Lower lobe of right lung (tissue), 2 donors: ENCODE measurements around the gene NID1. TPM values are rescaled to one million over a fixed set of nuclear protein-coding genes. Genes with fewer than 3 reads are reported as not detected.
"Not testable (repeated sequence)": the region's sequence is repeated elsewhere in the genome, so short reads cannot be mapped to it uniquely, and the experiment has no call there.

ENCODE experiments used
- ATAC-seq, 2 donors: fragments of 200-7000 bp; cut with Tn5 transposase; one replicate each; pipeline ENCODE4 v1.9.1; 2020 to 2022; ENCODE audit warnings: mild to moderate bottlenecking in 2 of 2, moderate library complexity in 2 of 2
- DNase-seq: peaks from one replicate; pipeline ENCODE4 v3.0.0-alpha.2; 2020
- H3K27ac ChIP-seq: fragments of 200-600 bp; one replicate; pipeline ENCODE4 v1.8.0; 2022
- H3K27me3 ChIP-seq: fragments of 200-600 bp; one replicate; pipeline ENCODE4 v1.8.0; 2022; ENCODE audit warnings: low read depth
- H3K36me3 ChIP-seq: fragments of 200-600 bp; one replicate; pipeline ENCODE4 v1.8.0; 2022; ENCODE audit warnings: mild to moderate bottlenecking
- H3K4me1 ChIP-seq: fragments of 200-600 bp; one replicate; pipeline ENCODE4 v1.8.0; 2022
- H3K4me3 ChIP-seq: fragments of 200-600 bp; one replicate; pipeline ENCODE4 v1.8.0; 2022; ENCODE audit warnings: mild to moderate bottlenecking
- H3K9me3 ChIP-seq: fragments of 200-600 bp; one replicate; pipeline ENCODE4 v1.8.0; 2022
- intact Hi-C: fragments of 100-400 bp; cut with DNase I; formaldehyde crosslinking; loops from one replicate; pipeline ENCODE4 v1.11.0; 2022
- total RNA-seq: library from RNA; stranded (reverse); fragmentation: NEBNext Ultra II Directional; extraction: Animal tissue kit (Norgen Biotek cat#: 25700); gene quantifications from one replicate; pipeline ENCODE4 v1.2.1, GENCODE V29; 2021
- TF ChIP-seq, protein P1 (sequence below): fragments of 200-600 bp; IDR thresholded peaks from one replicate; pipeline ENCODE4 v1.8.0; 2022; ENCODE audit warnings: antibody characterized with exemption, mild to moderate bottlenecking
- donor health status: DM: no; HTN: yes; CAD: no; lungs with severe emphysema.

The NID1 gene
- total RNA-seq, 1 donor from 2014 or later = 46.6 TPM

DNA sequence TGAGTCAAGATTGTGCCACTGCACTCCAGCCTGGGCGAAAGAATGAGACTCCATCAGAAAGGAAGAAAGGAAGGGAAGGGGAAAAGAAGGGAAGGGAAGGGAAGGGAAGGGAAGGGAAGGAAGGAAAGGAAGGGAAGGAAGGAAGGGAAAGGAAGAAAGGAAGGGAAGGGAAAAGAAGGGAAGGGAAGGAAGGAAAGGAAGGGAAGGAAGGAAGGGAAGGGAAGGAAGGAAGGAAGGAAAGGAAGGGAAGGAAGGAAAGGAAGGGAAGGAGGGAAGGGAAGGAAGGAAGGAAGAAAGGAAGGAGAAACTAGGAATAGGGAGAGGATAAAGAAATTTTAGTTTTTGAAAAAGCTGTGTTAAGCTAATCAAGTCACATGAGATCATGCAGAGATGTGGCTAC is 33.4 kb upstream of the NID1 start:
- TF ChIP-seq, protein P1, sequence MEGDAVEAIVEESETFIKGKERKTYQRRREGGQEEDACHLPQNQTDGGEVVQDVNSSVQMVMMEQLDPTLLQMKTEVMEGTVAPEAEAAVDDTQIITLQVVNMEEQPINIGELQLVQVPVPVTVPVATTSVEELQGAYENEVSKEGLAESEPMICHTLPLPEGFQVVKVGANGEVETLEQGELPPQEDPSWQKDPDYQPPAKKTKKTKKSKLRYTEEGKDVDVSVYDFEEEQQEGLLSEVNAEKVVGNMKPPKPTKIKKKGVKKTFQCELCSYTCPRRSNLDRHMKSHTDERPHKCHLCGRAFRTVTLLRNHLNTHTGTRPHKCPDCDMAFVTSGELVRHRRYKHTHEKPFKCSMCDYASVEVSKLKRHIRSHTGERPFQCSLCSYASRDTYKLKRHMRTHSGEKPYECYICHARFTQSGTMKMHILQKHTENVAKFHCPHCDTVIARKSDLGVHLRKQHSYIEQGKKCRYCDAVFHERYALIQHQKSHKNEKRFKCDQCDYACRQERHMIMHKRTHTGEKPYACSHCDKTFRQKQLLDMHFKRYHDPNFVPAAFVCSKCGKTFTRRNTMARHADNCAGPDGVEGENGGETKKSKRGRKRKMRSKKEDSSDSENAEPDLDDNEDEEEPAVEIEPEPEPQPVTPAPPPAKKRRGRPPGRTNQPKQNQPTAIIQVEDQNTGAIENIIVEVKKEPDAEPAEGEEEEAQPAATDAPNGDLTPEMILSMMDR = no peak

DNA sequence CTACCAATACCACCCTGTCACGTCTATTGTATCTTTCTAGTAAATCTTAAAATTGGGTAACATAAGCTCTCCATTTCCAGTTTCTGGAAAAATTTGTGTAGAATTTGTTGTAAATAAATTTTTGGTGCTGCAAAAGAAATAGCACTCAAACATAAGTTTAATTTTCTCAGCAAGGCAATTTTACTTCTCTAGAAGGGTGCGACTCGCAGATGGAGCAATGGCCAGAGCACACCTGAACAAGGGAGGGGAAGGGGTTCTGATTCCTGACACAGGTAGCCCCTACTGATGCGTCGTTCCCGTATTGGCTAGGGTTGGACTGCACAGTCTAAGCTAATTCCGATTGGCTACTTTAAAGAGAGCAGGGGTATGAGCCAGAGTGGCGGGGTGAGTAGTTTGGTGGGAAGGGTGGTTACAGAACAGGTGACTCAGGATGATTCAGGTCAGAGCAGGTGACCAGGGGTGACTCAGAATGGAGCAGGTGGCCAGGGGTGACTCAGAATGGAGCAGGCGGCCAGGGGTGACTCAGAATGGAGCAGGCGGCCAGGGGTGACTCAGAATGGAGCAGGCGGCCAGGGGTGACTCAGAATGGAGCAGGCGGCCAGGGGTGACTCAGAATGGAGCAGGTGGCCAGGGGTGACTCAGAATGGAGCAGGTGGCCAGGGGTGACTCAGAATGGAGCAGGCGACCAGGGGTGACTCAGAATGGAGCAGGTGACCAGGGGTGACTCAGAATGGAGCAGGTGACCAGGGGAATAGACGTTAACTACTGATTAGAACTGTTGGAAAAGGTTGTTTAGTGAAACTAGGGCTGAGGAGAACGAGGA is 32.0 kb upstream of the NID1 start:
- ATAC-seq (peak; percentile 21 to 46), DNase-seq (peak; percentile 79)
- H3K4me1 ChIP-seq, intact Hi-C loops, H3K4me3 ChIP-seq, H3K27ac ChIP-seq, H3K36me3 ChIP-seq, H3K27me3 ChIP-seq, H3K9me3 ChIP-seq: not testable (repeated sequence)

More for the DNA sequence above, 33.4 kb upstream of the NID1 start:
- H3K4me1 ChIP-seq = no peaks in the 10 kb centered on the region
- intact Hi-C loops = no loop called here
- no peaks in the 10 kb centered on the region for H3K9me3 ChIP-seq
- ATAC-seq (no peak), DNase-seq (no peak)
- H3K4me3 ChIP-seq = no peak overlapping the region
- no peak overlapping the region for H3K27ac ChIP-seq
- peaks cover 4% of the 10 kb centered on the region for H3K27me3 ChIP-seq
- no peaks in the 10 kb centered on the region for H3K36me3 ChIP-seq

DNA sequence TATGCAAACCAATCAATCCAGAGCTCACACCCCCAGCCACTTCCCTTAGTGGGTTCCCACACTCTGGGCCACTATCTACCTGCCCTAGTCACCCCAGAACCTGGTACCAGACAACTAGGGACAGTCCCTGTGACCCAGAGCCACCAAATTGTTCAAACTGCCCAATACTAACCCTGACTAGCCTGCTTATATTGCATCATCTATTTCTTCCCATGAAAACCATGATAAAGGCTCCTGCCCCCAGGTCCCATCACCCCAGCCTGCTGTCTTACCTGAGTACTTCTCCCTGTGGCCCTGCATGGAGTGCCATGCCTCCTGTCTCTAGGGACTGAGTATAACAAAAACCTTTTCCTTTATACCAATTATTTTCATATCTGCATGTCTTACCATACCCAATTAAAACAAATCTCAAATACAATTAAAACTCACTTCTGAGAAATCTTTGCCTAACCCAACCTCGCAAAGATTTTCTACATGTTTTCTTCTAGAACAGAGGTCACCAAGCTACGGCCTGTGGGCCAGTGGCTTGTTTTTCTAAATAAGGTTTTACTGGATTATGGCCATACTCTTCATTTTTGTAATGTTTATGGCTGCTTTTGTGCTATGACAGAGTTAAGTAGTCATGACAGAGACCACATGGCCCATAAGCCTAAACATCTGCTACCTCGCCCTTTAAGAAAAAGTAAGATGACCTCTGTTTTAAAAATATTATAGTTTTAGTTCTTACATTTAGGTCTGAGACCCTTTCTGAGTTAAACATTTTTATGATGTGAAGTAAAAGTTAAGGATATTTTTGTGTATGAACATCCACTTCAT is 31.0 kb upstream of the NID1 start:
- intact Hi-C loops = no loop called here
- H3K27ac ChIP-seq = no peak overlapping the region
- no peaks in the 10 kb centered on the region for H3K9me3 ChIP-seq
- no peaks in the 10 kb centered on the region for H3K4me1 ChIP-seq
- no peak overlapping the region for H3K4me3 ChIP-seq
- TF ChIP-seq, protein P1 = no peak
- H3K27me3 ChIP-seq = peaks cover 4% of the 10 kb centered on the region
- DNase-seq (no peak), ATAC-seq (no peak)
- H3K36me3 ChIP-seq = no peaks in the 10 kb centered on the region

DNA sequence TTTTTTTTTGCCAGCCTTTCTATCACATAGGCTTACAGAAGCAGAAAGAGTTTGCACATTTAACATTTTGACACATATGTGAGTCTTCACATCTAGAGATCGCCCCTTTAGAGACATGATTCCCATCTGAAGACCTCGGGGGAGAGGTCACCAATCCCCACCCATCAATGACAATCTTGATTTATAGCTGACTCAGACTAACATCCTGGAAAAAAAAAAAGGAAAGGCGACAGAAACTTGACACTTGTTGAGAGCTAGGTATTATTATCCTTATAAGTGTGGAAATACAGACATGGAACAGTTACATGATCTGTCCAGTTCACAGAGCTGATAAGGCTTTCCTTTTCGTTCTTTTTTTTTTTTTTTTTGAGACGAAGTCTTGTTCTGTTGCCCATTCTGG is 28.0 kb upstream of the NID1 start:
- Histone ChIP-seq H3K27ac (no peak overlapping the region), H3K9me3 (no peaks in the 10 kb centered on the region), H3K36me3 (no peaks in the 10 kb centered on the region), H3K27me3 (no peaks in the 10 kb centered on the region), H3K4me3 (no peak overlapping the region), H3K4me1 (no peaks in the 10 kb centered on the region)
- DNase-seq = no peak
- intact Hi-C loops = no loop called here
- no peak for ATAC-seq
- TF ChIP-seq, protein P1 = no peak

DNA sequence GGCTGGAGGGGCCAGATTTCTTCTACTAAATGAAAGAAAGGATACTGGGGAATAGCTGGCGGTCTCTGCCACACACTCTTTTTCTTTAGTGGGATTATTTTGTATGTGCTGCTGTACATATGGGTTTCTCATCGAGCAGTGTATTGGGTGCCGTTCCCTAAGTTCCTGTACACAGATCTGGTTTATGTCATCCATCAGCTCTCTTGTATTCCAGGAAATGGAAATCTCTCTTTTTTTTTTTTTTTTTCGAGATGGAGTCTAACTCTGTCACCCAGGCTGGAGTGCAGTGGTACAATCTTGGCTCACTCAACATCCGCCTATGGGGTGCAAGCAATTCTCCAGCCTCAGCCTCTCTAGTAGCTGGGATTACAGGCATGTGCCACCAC is 27.0 kb upstream of the NID1 start:
- intact Hi-C loops = no loop called here
- ATAC-seq = no peak
- Histone ChIP-seq H3K27ac (no peak overlapping the region), H3K9me3 (no peaks in the 10 kb centered on the region), H3K27me3 (no peaks in the 10 kb centered on the region), H3K4me3 (no peak overlapping the region), H3K4me1 (no peaks in the 10 kb centered on the region), H3K36me3 (no peaks in the 10 kb centered on the region)
- no peak for DNase-seq
- TF ChIP-seq, protein P1 = no peak

DNA sequence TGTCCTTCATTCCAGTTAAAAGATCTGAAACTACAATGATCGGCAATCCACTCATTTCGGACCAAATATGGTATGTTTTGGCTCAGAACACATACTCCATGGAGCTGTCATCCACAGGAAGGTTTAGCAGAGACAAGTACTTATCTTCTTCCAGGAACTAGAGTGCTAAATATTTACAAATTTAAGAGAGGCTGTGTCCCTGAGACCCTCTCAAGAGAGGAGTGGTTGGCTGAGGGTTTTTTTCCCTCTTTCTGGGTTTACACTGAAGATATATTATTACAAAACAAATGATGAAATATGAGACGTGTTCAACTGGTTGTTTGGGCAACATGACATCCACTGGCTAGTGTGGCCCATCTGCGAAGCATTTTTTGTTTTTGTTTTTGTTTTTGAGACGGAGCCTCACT is 25.9 kb upstream of the NID1 start:
- no peaks in the 10 kb centered on the region for H3K9me3 ChIP-seq
- H3K4me3 ChIP-seq = no peak overlapping the region
- no peak for ATAC-seq
- intact Hi-C loops = no loop called here
- DNase-seq = no peak
- no peaks in the 10 kb centered on the region for H3K36me3 ChIP-seq
- TF ChIP-seq, protein P1 = no peak
- no peaks in the 10 kb centered on the region for H3K27me3 ChIP-seq
- no peaks in the 10 kb centered on the region for H3K4me1 ChIP-seq
- H3K27ac ChIP-seq = no peak overlapping the region
